Measurements from ENCODE around the gene IFT80. TPM values are rescaled to one million over a fixed set of nuclear protein-coding genes. Genes with fewer than 3 reads are reported as not detected.

IFT80 gene
- total and polyA plus RNA-seq, 8 donors, result 5.2 to 27.7 (median 10.1) TPM

- no peaks in the 10 kb centered on the region for H3K4me1 ChIP-seq
- DNase-seq (no peak), ATAC-seq (no peak), FAIRE-seq (no peak)
- no peaks in the 10 kb centered on the region for H3K36me3 ChIP-seq
- H3K9me3 ChIP-seq, result no peaks in the 10 kb centered on the region
- no peak overlapping the region for H3K27ac ChIP-seq
- WGBS, 2 donors, result 75 to 78% methylated on average over 4 of the region's 4 CpGs
- no peak for TF ChIP-seq CTCF (IDR thresholded peaks at IDR 0.05)
- no peak overlapping the region for H3K4me3 ChIP-seq
- H3K27me3 ChIP-seq, result no peaks in the 10 kb centered on the region
- intact Hi-C loops (cut with DNase I), result no loop called here
Observed at GRCh38 chr3:160217675-160218074, 181.3 kb downstream of the IFT80 start.

GRCh38 chr3:160213191-160213590 lies 185.8 kb downstream of the IFT80 start:
- H3K9me3 ChIP-seq, result no peaks in the 10 kb centered on the region
- no peak overlapping the region for H3K27ac ChIP-seq
- TF ChIP-seq CTCF (IDR thresholded peaks at IDR 0.05), result no peak
- no peak overlapping the region for H3K4me3 ChIP-seq
- DNase-seq (no peak), ATAC-seq (no peak), FAIRE-seq (no peak)
- H3K4me1 ChIP-seq, result no peaks in the 10 kb centered on the region
- H3K27me3 ChIP-seq, result no peaks in the 10 kb centered on the region
- H3K36me3 ChIP-seq, result no peaks in the 10 kb centered on the region
- intact Hi-C loops (cut with DNase I), result no loop called here
- WGBS, 2 donors, result 82 to 91% methylated on average over 1 of the region's 1 CpG

- no peak overlapping the region for H3K27ac ChIP-seq
- no peak overlapping the region for H3K4me3 ChIP-seq
- ATAC-seq, result peak; percentile 53 to 78 (median 61)
- H3K9me3 ChIP-seq, result no peaks in the 10 kb centered on the region
- DNase-seq, result no peak
- intact Hi-C loops (cut with DNase I), result no loop called here
- no peaks in the 10 kb centered on the region for H3K4me1 ChIP-seq
- TF ChIP-seq CTCF (IDR thresholded peaks at IDR 0.05), result no peak
- 51 to 71% methylated on average over 1 of the region's 1 CpG for WGBS, 2 donors
- no peaks in the 10 kb centered on the region for H3K36me3 ChIP-seq
- H3K27me3 ChIP-seq, result no peaks in the 10 kb centered on the region
- no peak for FAIRE-seq
Observed at GRCh38 chr3:160210799-160211221, 188.2 kb downstream of the IFT80 start.

- TF ChIP-seq CTCF (IDR thresholded peaks at IDR 0.05), result no peak
- Histone ChIP-seq H3K4me3 (no peak overlapping the region), H3K27ac (no peak overlapping the region), H3K9me3 (no peaks in the 10 kb centered on the region), H3K27me3 (no peaks in the 10 kb centered on the region), H3K36me3 (no peaks in the 10 kb centered on the region), H3K4me1 (no peaks in the 10 kb centered on the region)
- intact Hi-C loops (cut with DNase I), result no loop called here
- no peak for DNase-seq
- no peak for ATAC-seq
- FAIRE-seq, result no peak
- 92 to 96% methylated on average over 1 of the region's 1 CpG for WGBS, 2 donors
Observed at GRCh38 chr3:160210341-160210740, 188.7 kb downstream of the IFT80 start.

Small RNA genes within 50 kb of the gene (microRNA-seq; reads per million reads assigned to microRNA genes)
- 1,085 to 1,145 reads per million in 2 donors for gene MIR15B
- gene MIR16-2, result 281 to 489 reads per million in 2 donors

Other genes with a start within 250 kb of the IFT80 start
- gene C3orf80, start 173.8 kb downstream of the IFT80 start, total RNA-seq, result under 1 TPM; 0.09 to 0.76 (median 0.25) TPM
- gene C3orf80, start 173.8 kb downstream of the IFT80 start, polyA plus RNA-seq, result 1 to 10 TPM in 1 of 2 donors, under 1 TPM in 1; 0.23 to 2.0 TPM
- gene SMC4, start 425 bp upstream of the IFT80 start, total RNA-seq, result 10 to 100 TPM in 3 of 6 donors, 1 to 10 TPM in 3; 6.5 to 15.7 (median 9.8) TPM
- 10 to 100 TPM in 1 of 2 donors, 1 to 10 TPM in 1; 9.4 to 14.7 TPM for gene SMC4, start 425 bp upstream of the IFT80 start, polyA plus RNA-seq
- gene TRIM59, start 50.6 kb upstream of the IFT80 start, total RNA-seq, result 1 to 10 TPM in 5 of 6 donors, under 1 TPM in 1; 0.95 to 3.3 (median 1.6) TPM
- gene TRIM59, start 50.6 kb upstream of the IFT80 start, polyA plus RNA-seq, result 1 to 10 TPM in 1 of 2 donors, under 1 TPM in 1; 0.53 to 1.6 TPM
- gene KPNA4, start 166.3 kb upstream of the IFT80 start, total RNA-seq, result 10 to 100 TPM; 15.9 to 23.9 (median 19.0) TPM
- gene KPNA4, start 166.3 kb upstream of the IFT80 start, polyA plus RNA-seq, result 1 to 10 TPM; 5.8 to 6.5 TPM

Measured in pancreas (tissue), 10 donors.